ENCODE measurements around the gene HHIPL1.

HHIPL1 gene

GRCh38 chr14:99691111-99691885, 46.4 kb downstream of the HHIPL1 start:
- no peak for DNase-seq

- DNase-seq: no peak
Observed at GRCh38 chr14:99693918-99694317, 49.0 kb downstream of the HHIPL1 start.

GRCh38 chr14:99696929-99697328, 52.0 kb downstream of the HHIPL1 start:
- DNase-seq: no peak

DNA sequence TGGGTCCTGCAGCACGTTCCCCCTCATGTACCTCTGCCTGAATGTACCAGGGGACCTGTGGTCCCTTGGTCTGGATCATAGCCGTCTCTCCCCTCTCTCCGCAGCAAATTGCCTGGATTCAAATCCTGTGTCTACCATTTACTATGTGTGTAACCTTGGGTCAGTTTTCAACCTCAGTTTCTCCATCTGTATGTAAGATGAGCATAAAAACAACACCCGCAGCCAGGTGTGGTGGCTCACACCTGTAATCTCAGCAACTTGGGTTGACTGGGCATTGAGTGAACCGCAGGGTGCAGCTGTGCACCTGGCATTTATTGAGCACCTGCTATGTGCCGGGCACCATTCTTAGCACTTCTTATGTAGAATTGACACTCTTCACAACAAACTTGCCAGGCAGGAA, 53.3 kb downstream of the HHIPL1 start:
- DNase-seq: no peak

DNA sequence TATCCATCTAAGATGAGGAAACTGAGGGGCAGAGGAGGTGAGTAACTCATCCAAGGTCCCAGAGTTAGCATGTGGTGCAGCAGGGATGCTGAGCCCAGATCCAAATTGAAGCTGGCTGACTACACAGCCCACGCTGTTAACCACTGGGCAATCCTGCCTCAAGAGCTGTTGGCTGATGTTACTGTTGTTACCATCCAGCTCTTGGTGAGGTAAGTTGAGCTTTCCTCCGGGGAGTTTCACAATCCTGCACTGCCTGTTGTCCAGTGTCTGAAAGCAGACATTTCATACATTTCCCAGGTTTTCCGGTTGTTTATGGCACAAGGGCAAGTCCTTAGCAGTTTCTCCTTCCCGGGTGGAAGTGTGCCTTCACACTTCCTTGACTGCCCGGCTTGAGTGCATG, 53.7 kb downstream of the HHIPL1 start:
- no peak for DNase-seq

- DNase-seq: no peak
Observed at GRCh38 chr14:99699085-99699760, 54.3 kb downstream of the HHIPL1 start.

- DNase-seq: no peak
Observed at GRCh38 chr14:99699861-99700260, 54.9 kb downstream of the HHIPL1 start.

GRCh38 chr14:99700379-99700778, 55.5 kb downstream of the HHIPL1 start:
- no peak for DNase-seq

GRCh38 chr14:99701260-99701659, 56.3 kb downstream of the HHIPL1 start:
- DNase-seq: no peak

GRCh38 chr14:99702115-99702514, 57.2 kb downstream of the HHIPL1 start:
- DNase-seq: no peak

DNA sequence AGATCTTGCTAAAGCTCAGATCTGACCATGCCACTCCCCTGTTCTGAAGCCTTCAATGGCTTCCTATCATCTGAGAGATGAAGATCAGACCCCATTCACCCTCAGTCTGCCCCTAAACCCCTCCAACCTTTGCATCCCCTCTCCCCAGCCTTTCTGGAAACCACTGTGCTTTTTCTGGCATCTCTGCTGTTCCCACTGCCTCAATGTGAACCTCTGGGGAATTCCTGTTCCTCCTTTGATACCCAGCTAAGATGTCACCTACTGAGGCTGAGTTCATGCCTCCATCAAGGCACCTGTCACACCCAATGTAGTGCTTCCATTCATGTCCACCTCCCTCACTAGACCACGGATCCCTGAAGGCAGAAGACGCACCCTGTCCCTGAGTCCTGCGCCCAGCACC, 58.5 kb downstream of the HHIPL1 start:
- DNase-seq: no peak

DNA sequence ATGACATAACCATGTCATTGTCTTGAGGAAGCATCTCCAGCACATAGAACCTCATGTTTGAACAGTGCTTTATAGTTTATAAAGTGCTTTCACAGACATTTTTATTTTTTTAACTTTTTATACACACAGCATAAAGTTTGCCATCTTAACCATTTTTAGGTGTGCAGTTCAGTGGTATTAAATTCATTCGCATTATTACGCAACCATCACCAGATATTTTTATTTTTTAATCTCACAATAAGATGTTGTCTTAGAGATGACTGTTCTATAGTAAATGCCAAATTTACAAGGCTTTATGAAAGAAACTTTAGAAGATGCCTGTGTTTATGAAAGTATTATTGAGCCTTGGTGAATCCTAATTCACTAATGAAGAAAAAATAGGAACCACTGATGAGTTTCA, 59.1 kb downstream of the HHIPL1 start:
- no peak for DNase-seq

GRCh38 chr14:99706107-99706900, 61.4 kb downstream of the HHIPL1 start:
- no peak for DNase-seq

DNA sequence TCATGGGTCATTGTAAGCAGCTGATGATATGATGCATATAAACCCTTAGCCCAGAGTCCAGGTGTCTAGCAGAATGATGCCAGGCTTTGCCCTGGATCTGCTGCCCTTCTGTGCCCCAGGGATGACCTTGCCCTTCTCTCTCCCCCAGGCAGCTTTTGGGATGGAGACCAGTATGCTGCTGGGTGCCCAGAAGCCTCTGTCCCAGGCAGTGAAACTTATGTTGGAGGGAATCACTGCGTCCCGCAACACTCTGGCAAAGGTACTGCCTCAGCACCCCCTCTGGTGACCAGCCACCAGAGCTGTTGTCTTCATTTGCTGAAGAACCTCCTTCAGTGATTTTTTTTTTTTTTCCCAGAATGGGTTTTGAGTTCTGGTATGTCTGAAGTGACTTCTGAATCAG, 62.5 kb downstream of the HHIPL1 start:
- no peak for DNase-seq

- no peak for DNase-seq
Observed at GRCh38 chr14:99707921-99708320, 63.0 kb downstream of the HHIPL1 start.

DNA sequence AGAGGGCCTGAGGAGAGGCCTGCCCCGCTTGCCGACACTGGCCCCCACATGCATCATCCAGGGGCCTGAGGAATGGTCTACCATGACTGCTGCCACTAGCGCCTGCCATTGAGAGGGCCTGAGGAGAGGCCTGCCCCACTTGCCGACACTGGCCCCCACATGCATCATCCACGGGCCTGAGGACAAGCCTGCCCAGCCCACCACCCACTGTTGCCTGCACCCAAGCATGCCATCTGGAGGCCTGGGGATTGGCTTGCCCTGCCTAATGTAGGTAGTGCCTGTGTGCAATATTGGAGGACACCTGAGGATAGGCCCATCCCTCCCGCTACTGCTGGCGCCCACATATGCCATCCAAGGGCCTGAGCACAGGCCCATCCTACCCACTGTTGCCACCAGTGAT, 63.5 kb downstream of the HHIPL1 start:
- no peak for DNase-seq

- no peak for DNase-seq
Observed at GRCh38 chr14:99713972-99714371, 69.0 kb downstream of the HHIPL1 start.

DNA sequence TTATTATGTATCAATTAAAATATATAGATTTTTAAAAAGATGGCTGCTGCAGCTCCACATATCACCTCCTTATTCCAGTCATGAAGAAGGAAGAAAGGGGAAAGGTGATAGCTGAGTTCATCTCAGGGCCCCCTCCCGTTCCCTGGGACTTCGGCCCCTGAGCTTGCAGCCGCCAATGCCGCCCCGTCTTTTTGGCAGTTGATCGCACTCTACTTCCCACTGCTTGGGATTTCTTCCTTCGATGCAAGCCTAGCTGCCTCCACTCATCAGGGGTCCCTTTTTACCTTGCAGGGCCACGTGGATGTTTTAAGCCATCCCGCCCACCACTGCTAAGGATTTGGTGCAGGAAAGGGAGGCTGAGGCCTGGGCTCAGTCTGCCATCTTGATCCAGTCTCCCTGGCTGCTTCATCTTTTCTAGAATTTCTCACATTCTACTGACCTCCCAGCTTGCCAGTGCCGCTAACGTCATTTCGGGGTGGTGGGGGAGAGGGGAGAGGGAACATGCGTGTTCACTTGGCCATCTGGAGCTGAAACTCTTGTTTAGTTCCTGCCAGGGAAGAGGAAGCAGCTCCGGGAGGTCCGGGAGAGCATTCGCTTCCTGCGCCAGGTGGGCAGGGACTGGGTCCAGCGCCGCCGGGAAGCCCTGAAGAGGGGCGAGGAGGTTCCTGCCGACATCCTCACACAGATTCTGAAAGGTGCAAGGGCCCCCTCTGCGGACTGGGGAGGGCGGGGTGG, 70.5 kb downstream of the HHIPL1 start:
- DNase-seq: no peak

- DNase-seq: no peak
Observed at GRCh38 chr14:99716091-99716849, 71.3 kb downstream of the HHIPL1 start.

- DNase-seq: no peak
Observed at GRCh38 chr14:99716850-99717681, 72.1 kb downstream of the HHIPL1 start.

DNA sequence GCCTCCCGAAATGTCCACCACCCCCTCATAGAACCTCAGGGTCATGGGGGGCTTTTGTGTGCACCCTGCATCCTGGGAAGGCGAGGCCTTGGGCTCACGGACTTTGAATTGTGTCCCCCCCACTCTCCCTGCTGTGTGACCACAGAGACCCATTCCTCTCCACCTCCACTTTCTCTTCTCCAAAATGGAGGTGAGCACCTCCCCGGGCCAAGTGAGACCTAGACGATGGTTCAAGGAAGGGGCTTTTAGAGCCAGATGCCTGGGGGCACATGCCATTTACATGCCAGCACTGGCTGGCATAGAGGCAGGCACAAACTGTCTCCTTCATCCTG, 72.7 kb downstream of the HHIPL1 start:
- DNase-seq: no peak

Measured in NCI-H1105 (cell line).